Measurements from ENCODE around the gene JAKMIP2. TPM values are rescaled to one million over a fixed set of nuclear protein-coding genes. Genes with fewer than 3 reads are reported as not detected.

The JAKMIP2 gene
- total RNA-seq, 1 experiment from 2014 or later = not detected

GRCh38 chr5:147659166-147659929, 123.2 kb downstream of the JAKMIP2 start:
- no TSS peak for BruUV-seq (replicated peaks)
- Histone ChIP-seq H3K79me2 (ENCODE audit: insufficient read depth, low read length) (no peaks in the 10 kb centered on the region), H3K9me3 (ENCODE audit: control insufficient read depth in 1 of 2, insufficient read depth in 1 of 2, low read depth in 1 of 2, low read length in 2 of 2) (no peaks in the 10 kb centered on the region), H3K27ac (ENCODE audit: low read depth, low read length) (no peak overlapping the region), H2AFZ (ENCODE audit: low read depth, low read length, poor library complexity, severe bottlenecking) (no peak overlapping the region), H3K9me2 (ENCODE audit: insufficient read depth) (no peaks in the 10 kb centered on the region), H3K9ac (ENCODE audit: low read length) (no peak overlapping the region), H3K27me3 (ENCODE audit: insufficient read depth, low read length) (0 out of 2 replicates have a peak, but pooled peaks cover 4% of the 10 kb centered on the region), H3K4me3 (replicated peaks in 1 of 2; ENCODE audit: low read depth in 1 of 2, low read length in 2 of 2) (no peak overlapping the region), H4K20me1 (ENCODE audit: insufficient read depth) (no peaks in the 10 kb centered on the region), H3K36me3 (ENCODE audit: control insufficient read depth in 1 of 2, insufficient read depth in 2 of 2, low read length in 2 of 2) (no peaks in the 10 kb centered on the region), H3K4me1 (ENCODE audit: control insufficient read depth in 1 of 2, insufficient read depth in 2 of 2, low read length in 2 of 2) (no peaks in the 10 kb centered on the region), H3K4me2 (ENCODE audit: low read length) (no peak overlapping the region)
- RAD21 ChIA-PET (ENCODE audit: low non-redundant PET in 1 of 2, low total read pairs in 2 of 2, uncharacterized antibody in 2 of 2, unreplicated experiment in 2 of 2) = no interaction called here
- TF ChIP-seq RAD21 (IDR thresholded peaks at IDR 0.05; ENCODE audit: low read depth) (no peak), CEBPB (IDR thresholded peaks at IDR 0.05; ENCODE audit: low read depth) (no peak), EZH2phosphoT487 (IDR thresholded peaks at IDR 0.05; ENCODE audit: borderline replicate concordance) (no peak), MAX (IDR thresholded peaks at IDR 0.05) (no peak), FOSL1 (IDR thresholded peaks at IDR 0.05; ENCODE audit: low read depth) (no peak)
- TF ChIP-seq, protein P1, sequence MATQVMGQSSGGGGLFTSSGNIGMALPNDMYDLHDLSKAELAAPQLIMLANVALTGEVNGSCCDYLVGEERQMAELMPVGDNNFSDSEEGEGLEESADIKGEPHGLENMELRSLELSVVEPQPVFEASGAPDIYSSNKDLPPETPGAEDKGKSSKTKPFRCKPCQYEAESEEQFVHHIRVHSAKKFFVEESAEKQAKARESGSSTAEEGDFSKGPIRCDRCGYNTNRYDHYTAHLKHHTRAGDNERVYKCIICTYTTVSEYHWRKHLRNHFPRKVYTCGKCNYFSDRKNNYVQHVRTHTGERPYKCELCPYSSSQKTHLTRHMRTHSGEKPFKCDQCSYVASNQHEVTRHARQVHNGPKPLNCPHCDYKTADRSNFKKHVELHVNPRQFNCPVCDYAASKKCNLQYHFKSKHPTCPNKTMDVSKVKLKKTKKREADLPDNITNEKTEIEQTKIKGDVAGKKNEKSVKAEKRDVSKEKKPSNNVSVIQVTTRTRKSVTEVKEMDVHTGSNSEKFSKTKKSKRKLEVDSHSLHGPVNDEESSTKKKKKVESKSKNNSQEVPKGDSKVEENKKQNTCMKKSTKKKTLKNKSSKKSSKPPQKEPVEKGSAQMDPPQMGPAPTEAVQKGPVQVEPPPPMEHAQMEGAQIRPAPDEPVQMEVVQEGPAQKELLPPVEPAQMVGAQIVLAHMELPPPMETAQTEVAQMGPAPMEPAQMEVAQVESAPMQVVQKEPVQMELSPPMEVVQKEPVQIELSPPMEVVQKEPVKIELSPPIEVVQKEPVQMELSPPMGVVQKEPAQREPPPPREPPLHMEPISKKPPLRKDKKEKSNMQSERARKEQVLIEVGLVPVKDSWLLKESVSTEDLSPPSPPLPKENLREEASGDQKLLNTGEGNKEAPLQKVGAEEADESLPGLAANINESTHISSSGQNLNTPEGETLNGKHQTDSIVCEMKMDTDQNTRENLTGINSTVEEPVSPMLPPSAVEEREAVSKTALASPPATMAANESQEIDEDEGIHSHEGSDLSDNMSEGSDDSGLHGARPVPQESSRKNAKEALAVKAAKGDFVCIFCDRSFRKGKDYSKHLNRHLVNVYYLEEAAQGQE (IDR thresholded peaks at IDR 0.05; ENCODE audit: low read depth) = no peak
- intact Hi-C loops (cut with micrococcal nuclease) = no loop called here
- POLR2A ChIA-PET = no interaction called here
- CTCF ChIA-PET = no interaction called here
- DNase-seq (ENCODE audit: low read depth, low spot score) (no peak), ATAC-seq (no peak)

Data from HCT116 (cell line).